Measurements from ENCODE around the gene TBC1D19. TPM values are rescaled to one million over a fixed set of nuclear protein-coding genes. Genes with fewer than 3 reads are reported as not detected.

TBC1D19 gene
- total and polyA plus RNA-seq, 2 donors from 2014 or later = 10.8 to 19.1 TPM

- H3K9me3 ChIP-seq (ENCODE audit: control insufficient read depth in 2 of 3, insufficient read depth in 1 of 3, low read length in 3 of 3) = no peaks in the 10 kb centered on the region
- intact Hi-C loops (cut with DNase I) = no loop called here
- FAIRE-seq = no peak
- H3K4me3 ChIP-seq (ENCODE audit: low read length in 3 of 3) = no peak overlapping the region
- H3K4me1 ChIP-seq (ENCODE audit: control insufficient read depth in 2 of 3, insufficient read depth in 2 of 3, low read depth in 1 of 3, low read length in 3 of 3) = peaks cover 0 to 11% (median 0%) of the 10 kb centered on the region in 3 donors
- no peak overlapping the region for H3K27ac ChIP-seq (ENCODE audit: low read depth in 2 of 2, low read length in 2 of 2)
- peaks cover 0 to 3% (median 0%) of the 10 kb centered on the region in 3 donors for H3K36me3 ChIP-seq (ENCODE audit: control insufficient read depth in 2 of 3, insufficient read depth in 3 of 3, low read length in 3 of 3)
- DNase-seq = no peak
- H3K9ac ChIP-seq (ENCODE audit: low read length in 3 of 3) = no peak overlapping the region
- no peaks in the 10 kb centered on the region for H3K27me3 ChIP-seq (ENCODE audit: control insufficient read depth, insufficient read depth, low read length)
- TF ChIP-seq CTCF (IDR thresholded peaks at IDR 0.05; ENCODE audit: borderline replicate concordance, extremely low read depth, insufficient read depth) = no peak
Observed at GRCh38 chr4:26784207-26784865, 200.5 kb downstream of the TBC1D19 start.

- no peak for FAIRE-seq
- no peak for TF ChIP-seq CTCF (IDR thresholded peaks at IDR 0.05; ENCODE audit: borderline replicate concordance, extremely low read depth, insufficient read depth)
Observed at GRCh38 chr4:26785312-26785711, 201.4 kb downstream of the TBC1D19 start.

GRCh38 chr4:26785810-26786209 is 201.9 kb downstream of the TBC1D19 start:
- FAIRE-seq = no peak
- H3K4me1 ChIP-seq (ENCODE audit: control insufficient read depth in 2 of 3, insufficient read depth in 2 of 3, low read depth in 1 of 3, low read length in 3 of 3) = peaks cover 0 to 11% (median 0%) of the 10 kb centered on the region in 3 donors
- H3K36me3 ChIP-seq (ENCODE audit: control insufficient read depth in 2 of 3, insufficient read depth in 3 of 3, low read length in 3 of 3) = peaks cover 0 to 3% (median 0%) of the 10 kb centered on the region in 3 donors
- no peak overlapping the region for H3K4me3 ChIP-seq (ENCODE audit: low read length in 3 of 3)
- no peak for DNase-seq
- no peak overlapping the region for H3K9ac ChIP-seq (ENCODE audit: low read length in 3 of 3)
- TF ChIP-seq CTCF (IDR thresholded peaks at IDR 0.05; ENCODE audit: borderline replicate concordance, extremely low read depth, insufficient read depth) = no peak
- no peaks in the 10 kb centered on the region for H3K9me3 ChIP-seq (ENCODE audit: control insufficient read depth in 2 of 3, insufficient read depth in 1 of 3, low read length in 3 of 3)
- H3K27me3 ChIP-seq (ENCODE audit: control insufficient read depth, insufficient read depth, low read length) = no peaks in the 10 kb centered on the region
- no peak overlapping the region for H3K27ac ChIP-seq (ENCODE audit: low read depth in 2 of 2, low read length in 2 of 2)
- intact Hi-C loops (cut with DNase I) = no loop called here

More at GRCh38 chr4:26785312-26785711, 201.4 kb downstream of the TBC1D19 start:
- no peak overlapping the region for H3K27ac ChIP-seq (ENCODE audit: low read depth in 2 of 2, low read length in 2 of 2)
- H3K4me3 ChIP-seq (ENCODE audit: low read length in 3 of 3) = no peak overlapping the region
- intact Hi-C loops (cut with DNase I) = no loop called here
- H3K4me1 ChIP-seq (ENCODE audit: control insufficient read depth in 2 of 3, insufficient read depth in 2 of 3, low read depth in 1 of 3, low read length in 3 of 3) = peaks cover 0 to 11% (median 0%) of the 10 kb centered on the region in 3 donors
- H3K9me3 ChIP-seq (ENCODE audit: control insufficient read depth in 2 of 3, insufficient read depth in 1 of 3, low read length in 3 of 3) = no peaks in the 10 kb centered on the region
- peaks cover 0 to 3% (median 0%) of the 10 kb centered on the region in 3 donors for H3K36me3 ChIP-seq (ENCODE audit: control insufficient read depth in 2 of 3, insufficient read depth in 3 of 3, low read length in 3 of 3)
- no peaks in the 10 kb centered on the region for H3K27me3 ChIP-seq (ENCODE audit: control insufficient read depth, insufficient read depth, low read length)
- DNase-seq = no peak
- no peak overlapping the region for H3K9ac ChIP-seq (ENCODE audit: low read length in 3 of 3)
